IPS-18c (cell line): ENCODE data around the gene RIC8B.
"Not testable (repeated sequence)": the region's sequence is repeated elsewhere in the genome, so short reads cannot be mapped to it uniquely, and the experiment has no call there.

Experiments used
- H3K4me3 ChIP-seq: 2 replicates; pipeline ENCODE4 v1.7.0; 2013; ENCODE audit warnings: low read depth, mild to moderate bottlenecking, low read length, moderate library complexity; ENCODE audit not compliant: insufficient read depth
- H3K9me3 ChIP-seq: one replicate; pipeline ENCODE4 v1.6.1; 2013; ENCODE audit warnings: mild to moderate bottlenecking, low read length, moderate library complexity; ENCODE audit not compliant: control insufficient read depth, insufficient read depth

Gene RIC8B, protein sequence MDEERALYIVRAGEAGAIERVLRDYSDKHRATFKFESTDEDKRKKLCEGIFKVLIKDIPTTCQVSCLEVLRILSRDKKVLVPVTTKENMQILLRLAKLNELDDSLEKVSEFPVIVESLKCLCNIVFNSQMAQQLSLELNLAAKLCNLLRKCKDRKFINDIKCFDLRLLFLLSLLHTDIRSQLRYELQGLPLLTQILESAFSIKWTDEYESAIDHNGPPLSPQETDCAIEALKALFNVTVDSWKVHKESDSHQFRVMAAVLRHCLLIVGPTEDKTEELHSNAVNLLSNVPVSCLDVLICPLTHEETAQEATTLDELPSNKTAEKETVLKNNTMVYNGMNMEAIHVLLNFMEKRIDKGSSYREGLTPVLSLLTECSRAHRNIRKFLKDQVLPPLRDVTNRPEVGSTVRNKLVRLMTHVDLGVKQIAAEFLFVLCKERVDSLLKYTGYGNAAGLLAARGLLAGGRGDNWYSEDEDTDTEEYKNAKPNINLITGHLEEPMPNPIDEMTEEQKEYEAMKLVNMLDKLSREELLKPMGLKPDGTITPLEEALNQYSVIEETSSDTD

DNA sequence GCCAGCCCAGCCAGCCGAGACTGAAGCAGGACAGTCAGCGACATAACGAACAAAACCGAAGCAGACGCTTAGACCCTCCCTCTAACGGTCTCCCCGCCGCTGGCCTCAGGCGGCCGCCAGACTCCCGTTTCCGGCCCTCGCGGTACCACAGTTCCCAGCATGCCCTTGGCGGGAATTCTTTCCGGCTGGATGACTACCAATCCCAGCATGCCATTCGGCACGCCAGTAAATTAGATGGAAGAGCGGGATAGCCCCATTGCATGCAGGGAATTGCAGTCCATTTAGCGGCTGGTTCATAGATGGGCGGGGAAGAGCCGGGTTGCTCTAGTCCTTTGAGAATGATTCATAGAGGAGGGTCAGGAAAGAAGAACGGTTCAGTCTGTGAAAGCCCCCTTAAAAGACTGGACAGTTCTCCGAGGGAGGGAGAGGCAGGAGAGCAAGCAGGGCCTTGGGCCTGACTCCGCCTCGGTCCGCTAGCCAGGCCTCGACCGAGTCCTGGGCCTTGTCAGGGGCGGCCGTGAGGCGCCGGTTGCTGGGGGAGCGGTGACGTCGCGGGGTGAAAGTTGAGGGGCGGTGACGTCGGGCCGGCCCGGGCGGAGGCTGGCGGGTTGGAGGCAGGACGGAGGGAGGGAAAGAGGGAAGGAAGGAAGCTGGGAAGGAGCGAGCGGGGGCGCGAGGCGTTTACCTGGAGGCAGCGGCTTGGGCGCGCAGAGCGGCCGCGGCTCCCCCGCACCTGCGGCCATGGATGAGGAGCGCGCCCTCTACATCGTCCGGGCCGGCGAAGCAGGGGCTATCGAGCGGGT is at the start of gene RIC8B:
Gene RIC8B (plus strand): TSS at position 678 of the 803 bp plus-strand sequence. CDS start 64 bp downstream, at position 742.
- Histone ChIP-seq H3K4me3 (peak within 1 kb of the TSS; percentile 94), H3K9me3 (no peaks in the 10 kb centered on the region)

DNA sequence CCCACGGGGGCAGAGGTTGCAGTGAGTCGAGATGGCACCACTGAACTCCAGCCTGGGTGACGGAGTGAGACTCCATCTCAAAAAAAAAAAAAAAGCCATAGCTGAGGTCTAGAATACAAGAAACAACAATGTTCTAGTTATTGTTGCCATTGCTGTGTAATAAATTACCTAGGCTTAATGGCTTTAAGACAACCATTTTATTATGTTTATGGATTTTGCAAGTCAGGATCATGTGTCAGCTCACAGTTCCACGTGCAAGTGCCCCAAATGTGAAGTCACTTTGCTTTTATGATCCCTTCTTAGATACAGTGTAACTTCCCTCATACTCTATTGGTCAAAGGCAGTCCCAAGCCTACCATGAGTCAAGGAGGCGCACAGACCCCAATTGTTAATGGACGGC is 49.5 kb upstream of the RIC8B start:
- Histone ChIP-seq H3K9me3 (no peaks in the 10 kb centered on the region), H3K4me3 (no peak overlapping the region)

DNA sequence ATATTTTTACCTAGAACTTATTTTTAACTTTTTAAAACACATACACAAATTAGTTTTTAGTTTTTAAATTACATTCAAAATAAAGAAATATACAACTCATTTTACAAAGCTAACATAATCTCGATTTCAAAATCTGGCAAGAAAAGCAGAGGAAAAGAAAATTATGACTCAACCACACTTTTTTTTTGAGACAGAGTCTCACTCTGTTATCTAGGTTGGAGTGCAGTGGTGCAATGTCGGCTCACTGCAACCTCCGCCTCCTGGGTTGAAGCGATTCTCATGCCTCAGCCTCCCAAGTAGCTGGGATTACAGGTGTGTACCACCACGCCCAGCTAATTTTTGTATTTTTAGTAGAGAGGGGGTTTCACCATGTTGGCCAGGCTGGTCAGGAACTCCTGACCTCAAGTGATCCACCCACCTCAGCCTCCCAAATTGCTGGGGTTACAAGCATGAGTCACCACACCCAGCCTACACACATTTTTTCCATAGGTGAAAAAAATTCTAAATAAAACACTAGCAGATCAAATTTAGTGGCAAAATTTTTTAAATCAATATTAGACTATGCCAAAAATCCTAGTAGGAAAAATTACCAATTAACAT is 47.8 kb upstream of the RIC8B start:
- not testable (repeated sequence) for H3K9me3 ChIP-seq, H3K4me3 ChIP-seq

DNA sequence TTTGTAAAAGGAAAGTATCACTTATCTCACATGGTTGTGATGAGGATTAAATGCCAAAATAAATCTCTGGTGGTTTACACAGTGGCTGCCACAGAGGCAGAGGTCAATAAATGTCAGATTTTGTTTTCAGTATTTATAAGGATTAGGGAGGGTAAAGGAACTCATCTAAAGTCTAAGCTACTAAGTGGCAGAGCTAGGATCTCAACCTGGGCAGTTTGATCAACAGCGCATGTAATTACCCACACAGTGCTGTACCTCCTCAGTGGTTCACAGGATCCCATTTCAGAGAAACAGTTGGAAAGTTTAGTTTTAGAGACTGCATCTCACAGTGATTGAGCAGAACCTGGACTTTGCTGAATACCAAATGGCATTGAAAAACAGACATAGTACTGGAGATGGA is 44.9 kb upstream of the RIC8B start:
- Histone ChIP-seq H3K9me3 (no peaks in the 10 kb centered on the region), H3K4me3 (no peak overlapping the region)

DNA sequence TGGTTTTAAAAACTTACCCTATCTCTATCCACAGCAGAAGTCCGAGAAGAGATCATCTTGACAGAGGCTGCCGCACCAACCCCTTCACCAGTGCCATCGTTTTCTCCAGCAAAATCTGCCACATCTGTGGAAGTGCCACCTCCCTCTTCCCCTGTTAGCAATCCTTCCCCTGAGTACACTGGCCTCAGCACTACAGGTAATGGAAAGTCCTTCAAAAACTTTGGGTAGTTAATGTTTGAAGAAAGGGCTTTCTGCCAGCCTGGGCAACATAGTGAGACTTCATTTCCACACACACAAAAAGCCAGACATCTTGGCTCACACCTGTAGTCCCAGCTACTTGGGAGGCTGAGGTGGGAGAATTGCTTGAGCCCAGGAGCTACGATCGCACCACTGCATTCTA is 41.6 kb upstream of the RIC8B start:
- Histone ChIP-seq H3K4me3 (no peak overlapping the region), H3K9me3 (no peaks in the 10 kb centered on the region)

DNA sequence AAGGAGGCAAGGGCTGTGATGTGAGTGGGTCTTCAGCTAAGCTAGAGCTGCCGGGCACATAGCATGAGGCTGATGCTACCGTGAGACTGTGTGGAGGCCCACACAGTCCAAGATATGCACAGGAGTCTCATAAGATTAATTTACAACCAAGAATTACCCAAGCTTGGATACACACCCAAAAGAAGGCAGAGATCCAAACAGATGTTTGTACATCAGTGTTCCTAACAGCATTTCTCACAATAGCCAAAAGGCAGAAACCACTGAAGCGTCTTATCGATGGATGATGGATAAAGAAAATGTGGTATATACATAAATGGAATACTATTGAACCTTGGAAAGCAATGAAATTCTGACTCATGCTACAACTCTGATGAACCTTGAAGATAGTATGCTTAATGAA is 40.8 kb upstream of the RIC8B start:
- Histone ChIP-seq H3K9me3 (no peaks in the 10 kb centered on the region), H3K4me3 (no peak overlapping the region)

DNA sequence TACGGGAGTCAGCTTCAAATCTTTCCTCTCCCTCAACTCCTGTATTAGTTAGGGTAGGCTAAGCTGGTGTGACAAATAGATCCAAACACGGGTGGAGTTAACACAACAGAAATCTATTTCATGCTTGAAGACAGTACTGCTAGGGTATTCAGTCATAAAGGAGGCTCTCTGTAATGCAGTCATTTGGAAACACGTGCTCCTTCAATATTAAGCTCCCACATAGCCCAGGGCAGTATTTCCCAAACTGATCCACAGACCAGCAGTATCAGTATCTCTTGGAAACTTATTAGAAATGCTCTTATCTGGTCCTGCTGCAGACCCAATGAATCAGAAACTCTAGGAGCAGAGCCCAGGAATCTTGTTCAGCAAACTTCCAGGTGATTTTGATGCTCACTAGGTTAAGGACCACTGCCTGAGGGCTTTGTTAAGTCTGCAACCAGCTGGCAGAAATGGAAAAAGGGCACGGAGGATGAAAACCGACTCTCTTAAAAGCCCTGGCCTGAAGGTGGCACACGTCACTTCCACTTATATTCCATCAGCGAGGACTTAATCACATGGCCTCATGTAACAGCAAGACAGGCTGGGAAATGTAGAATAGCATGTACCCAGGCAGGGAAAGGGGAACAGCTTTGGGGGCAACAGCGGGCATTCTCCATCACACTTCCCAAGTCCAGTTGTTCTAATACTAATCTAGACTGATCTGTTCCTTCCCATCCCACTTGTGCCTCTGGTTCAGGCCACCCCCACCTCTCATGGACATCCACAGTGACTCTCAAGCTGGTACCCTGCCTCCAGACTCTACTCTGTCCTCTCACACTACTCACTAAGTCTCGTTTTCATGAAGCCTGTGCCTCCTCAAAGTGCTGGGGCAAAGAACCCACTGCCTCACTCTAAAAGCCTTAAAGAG is 38.2 kb upstream of the RIC8B start:
- Histone ChIP-seq H3K4me3 (no peak overlapping the region), H3K9me3 (no peaks in the 10 kb centered on the region)

DNA sequence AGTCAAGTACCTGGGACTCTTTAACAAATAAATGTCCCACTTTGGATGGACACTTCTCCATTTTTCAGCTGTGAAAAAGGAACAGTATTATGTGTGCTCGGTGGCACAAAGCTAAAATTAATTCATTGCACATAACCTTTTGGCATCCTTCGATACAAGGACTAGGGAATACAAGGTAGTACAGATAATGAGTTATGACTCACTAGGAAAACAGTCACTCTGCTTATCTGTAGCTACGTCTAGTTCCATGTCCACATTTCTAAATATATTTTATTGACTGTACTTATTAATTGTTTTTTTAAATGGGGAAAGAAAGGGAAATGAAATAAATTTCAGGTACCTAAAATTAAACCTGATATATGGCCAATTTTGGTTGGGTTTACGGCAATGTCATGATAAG is 35.2 kb upstream of the RIC8B start:
- Histone ChIP-seq H3K9me3 (no peaks in the 10 kb centered on the region), H3K4me3 (no peak overlapping the region)

DNA sequence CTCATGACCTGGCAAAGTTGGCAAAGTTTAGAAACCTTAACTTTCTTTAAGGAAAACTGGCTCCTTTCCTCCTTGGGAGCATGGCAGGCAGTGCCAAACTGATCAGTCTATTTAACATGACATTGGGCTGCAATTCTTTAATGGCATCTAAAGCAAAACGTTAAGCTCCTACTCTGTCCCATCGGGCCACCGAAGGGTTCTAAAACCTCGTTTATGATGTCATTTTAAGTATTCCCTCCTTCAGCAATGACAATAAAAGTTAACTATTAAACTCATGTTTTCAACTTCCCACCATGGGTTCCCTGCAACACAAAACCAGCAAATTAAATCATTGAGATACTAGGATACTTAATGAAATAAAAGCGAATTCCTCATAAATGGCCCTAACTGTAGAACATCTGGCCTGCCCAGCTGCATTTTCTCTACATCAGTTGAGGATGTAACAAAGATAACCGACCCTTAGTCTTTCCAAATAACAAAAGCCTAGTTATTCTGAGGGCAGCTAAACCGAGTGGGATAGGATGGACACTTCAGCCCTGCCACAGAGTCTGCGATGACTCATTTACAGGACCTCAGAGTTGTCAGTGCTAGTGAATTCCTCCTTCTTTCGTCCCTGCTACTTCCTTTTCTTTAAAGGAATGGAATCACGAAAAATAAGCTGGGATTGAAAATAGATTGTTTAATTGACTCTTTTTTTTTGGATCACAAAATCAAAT is 34.5 kb upstream of the RIC8B start:
- Histone ChIP-seq H3K9me3 (no peaks in the 10 kb centered on the region), H3K4me3 (no peak overlapping the region)

DNA sequence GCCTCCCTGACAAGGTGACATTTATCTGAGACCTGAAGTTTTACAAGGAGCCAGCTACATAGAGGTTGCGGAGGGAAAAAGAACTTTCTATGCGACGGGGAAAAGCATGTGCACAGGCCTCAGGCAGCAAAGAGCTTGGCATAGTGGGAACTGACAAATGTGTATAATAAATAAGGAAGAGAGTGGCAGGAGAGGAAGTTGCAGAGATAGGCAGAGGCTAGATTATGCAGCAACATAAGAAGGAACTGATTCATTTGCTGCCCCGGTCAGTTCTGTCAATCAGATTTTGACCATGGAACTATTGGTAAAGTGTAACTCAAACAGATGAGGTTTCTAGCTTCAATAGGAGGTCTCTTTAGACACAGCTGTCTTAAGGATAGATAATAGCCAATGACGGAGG is 33.7 kb upstream of the RIC8B start:
- H3K9me3 ChIP-seq = no peaks in the 10 kb centered on the region
- no peak overlapping the region for H3K4me3 ChIP-seq

DNA sequence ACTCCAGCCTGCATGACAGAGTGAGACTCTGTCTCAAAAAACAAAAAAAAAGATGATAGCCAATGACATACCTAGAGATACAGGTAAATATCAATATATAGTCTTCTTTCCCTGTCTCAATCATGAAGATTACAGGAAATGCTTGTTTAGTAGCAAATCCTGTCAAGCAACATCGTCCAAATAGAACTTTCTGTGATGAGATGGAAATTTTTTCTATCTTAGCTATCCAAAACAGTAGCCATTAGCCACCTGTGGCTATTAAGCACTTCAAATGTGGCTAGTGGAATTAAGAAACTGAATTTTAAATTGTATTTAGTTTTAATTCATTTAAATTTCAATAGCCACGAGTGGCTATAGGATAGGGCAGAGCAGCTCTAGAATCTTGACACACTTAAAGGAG is 33.2 kb upstream of the RIC8B start:
- Histone ChIP-seq H3K9me3 (no peaks in the 10 kb centered on the region), H3K4me3 (no peak overlapping the region)

DNA sequence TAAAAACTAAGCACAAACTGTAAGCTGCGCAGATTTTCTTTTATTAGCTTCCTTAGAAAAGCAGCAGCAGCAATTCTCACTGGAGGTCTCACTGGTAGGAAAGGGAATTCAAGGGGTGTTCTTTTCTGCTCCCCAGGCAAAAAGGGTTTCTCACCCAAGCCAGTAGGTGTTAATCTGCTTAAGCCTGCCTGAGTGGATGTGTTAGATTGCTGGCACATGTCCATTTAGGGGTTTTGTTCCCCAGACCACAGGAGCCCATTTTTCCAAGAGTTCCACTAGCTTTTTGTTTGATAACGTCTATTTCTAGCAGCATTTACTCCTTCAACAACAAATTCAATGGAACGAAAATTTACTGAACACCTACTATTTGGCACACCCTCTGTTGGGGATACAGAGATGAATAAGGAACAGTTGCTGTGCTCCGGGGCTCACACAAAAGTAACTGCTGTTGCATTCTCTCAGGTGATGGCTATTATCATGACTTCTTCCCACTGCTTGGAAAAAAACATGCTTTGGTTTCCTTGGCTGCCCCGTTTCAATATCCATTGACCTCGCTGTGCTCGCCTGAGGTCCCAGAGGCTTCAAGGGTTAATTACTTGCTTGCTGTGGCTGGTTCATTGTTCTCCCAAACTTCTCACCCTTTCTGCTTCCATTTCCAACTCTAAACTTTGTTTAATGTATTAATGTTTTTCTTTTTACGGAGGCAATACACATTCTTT is 31.1 kb upstream of the RIC8B start:
- Histone ChIP-seq H3K9me3 (no peaks in the 10 kb centered on the region), H3K4me3 (no peak overlapping the region)

DNA sequence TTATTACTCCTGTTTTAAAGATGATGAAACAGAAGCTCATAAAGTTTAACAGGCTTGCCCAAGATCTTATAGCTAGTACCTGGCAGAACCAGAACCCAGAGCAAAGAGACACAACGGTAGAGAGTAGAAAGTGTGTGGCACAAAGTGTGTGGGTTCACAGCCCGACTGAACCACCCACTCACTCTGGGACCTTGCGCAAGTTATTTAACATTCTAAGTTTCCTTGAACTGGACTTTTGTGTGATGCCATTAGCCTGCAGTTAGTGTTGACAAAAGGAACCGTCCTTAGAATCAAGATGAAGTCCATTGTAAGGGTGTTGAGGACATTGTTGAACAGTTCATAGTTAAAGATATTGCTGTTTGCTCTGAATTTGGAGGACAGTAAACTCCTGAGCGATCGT is 29.9 kb upstream of the RIC8B start:
- Histone ChIP-seq H3K9me3 (no peaks in the 10 kb centered on the region), H3K4me3 (no peak overlapping the region)

DNA sequence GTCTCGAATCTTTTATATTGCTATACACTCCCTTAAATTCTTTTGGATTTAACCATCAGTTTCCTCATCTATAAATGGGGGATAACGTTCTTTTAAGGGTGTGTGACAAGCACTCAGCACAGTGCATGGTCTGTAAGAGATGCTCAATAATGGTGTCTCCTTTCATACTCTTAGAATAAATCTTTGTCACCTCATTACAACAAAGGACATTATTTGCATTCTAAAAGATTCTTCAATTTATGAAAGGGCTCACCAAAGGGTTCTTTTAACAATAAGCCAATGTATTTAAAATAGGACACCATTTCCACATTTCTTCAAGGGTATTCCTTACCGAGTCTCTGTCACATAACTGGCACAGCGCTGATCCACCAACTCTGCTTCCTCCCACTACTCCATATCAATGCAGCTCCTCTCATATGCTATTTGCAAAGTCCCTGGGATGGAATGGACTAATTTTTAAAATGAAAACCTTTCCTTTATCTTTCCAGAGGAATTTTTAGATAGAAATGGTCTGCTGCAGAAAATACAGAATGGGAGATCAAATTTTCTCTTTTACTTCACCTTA is 29.2 kb upstream of the RIC8B start:
- Histone ChIP-seq H3K4me3 (no peak overlapping the region), H3K9me3 (no peaks in the 10 kb centered on the region)

DNA sequence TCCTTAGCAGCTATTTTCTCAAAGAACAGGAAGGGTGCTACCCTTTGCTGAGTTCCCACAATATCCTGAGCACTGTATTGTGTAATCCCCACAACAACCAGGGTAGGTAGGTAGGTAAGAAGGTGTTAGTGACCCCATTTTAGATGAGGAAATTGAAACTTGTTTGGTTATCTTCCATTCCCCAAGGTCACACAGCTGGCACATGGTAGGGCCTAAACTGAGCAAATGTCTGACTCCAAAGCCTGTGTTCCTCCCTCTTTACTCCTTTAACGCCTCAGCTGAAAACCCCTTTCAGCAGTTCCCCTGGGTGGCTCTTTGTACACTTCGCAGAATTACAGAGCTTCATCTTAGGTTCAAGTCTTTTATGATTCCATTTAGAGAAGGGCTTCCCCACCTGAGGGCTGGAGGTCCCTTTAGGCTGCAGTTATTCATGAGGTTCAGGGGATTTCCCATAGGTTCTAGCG is 26.5 kb upstream of the RIC8B start:
- no peaks in the 10 kb centered on the region for H3K9me3 ChIP-seq
- H3K4me3 ChIP-seq = no peak overlapping the region
